CD14-positive monocyte (primary cell): ENCODE data around the gene RAB31. TPM values are rescaled to one million over a fixed set of nuclear protein-coding genes. Genes with fewer than 3 reads are reported as not detected.

Experiments
- DNase-seq, 3 donors: peaks; one replicate each; pipeline ENCODE4 v3.0.0-alpha.2; 2011 to 2022
- H2AFZ ChIP-seq: 2 replicates; pipeline ENCODE4 v1.6.0; 2012; ENCODE audit warnings: mild to moderate bottlenecking, low read depth, low read length, inconsistent platforms; ENCODE audit not compliant: insufficient read depth, poor library complexity, severe bottlenecking
- H3K27ac ChIP-seq, 2 donors: 1 replicate in 1 of 2; 2 replicates in 1 of 2; pipeline ENCODE4 v1.5.1; 2012 to 2013; ENCODE audit warnings: low read length in 2 of 2, control low read depth in 1 of 2, inconsistent platforms in 1 of 2, low read depth in 1 of 2, mild to moderate bottlenecking in 1 of 2
- H3K27me3 ChIP-seq, 2 donors: one replicate each; pipeline versions ENCODE4 v1.6.0 to v1.6.1; 2011 to 2013; ENCODE audit warnings: low read length in 2 of 2; ENCODE audit not compliant: control insufficient read depth in 2 of 2, insufficient read depth in 2 of 2
- H3K36me3 ChIP-seq, 2 donors: replicated peaks in 1 of 2; 1 replicate in 1 of 2; 2 replicates in 1 of 2; pipeline versions ENCODE4 v1.5.1 to v1.6.1; 2012 to 2013; ENCODE audit warnings: low read length in 2 of 2, control low read depth in 1 of 2, inconsistent platforms in 1 of 2, mild to moderate bottlenecking in 1 of 2; ENCODE audit not compliant: insufficient read depth in 2 of 2, control insufficient read depth in 1 of 2
- H3K4me1 ChIP-seq, 2 donors: 1 replicate in 1 of 2; 2 replicates in 1 of 2; pipeline versions ENCODE4 v1.5.1 to v1.6.1; 2012 to 2013; ENCODE audit warnings: low read length in 2 of 2, control low read depth in 1 of 2, inconsistent platforms in 1 of 2, mild to moderate bottlenecking in 1 of 2, moderate library complexity in 1 of 2; ENCODE audit not compliant: insufficient read depth in 2 of 2, control insufficient read depth in 1 of 2
- H3K4me2 ChIP-seq: replicated peaks from 2 replicates; pipeline ENCODE3; 2012; ENCODE audit warnings: low read length, moderate library complexity, mild to moderate bottlenecking; ENCODE audit not compliant: poor library complexity, severe bottlenecking; ENCODE audit errors: extremely low read depth
- H3K4me3 ChIP-seq, 3 experiments: fragments of 200-600 bp in 1 of 3; sonication (generic) in 1 of 3; replicated peaks in 1 of 3; 1 replicate in 2 of 3; 2 replicates in 1 of 3; pipeline ENCODE4 v1.5.1; 2011 to 2013; ENCODE audit warnings: low read length in 3 of 3, mild to moderate bottlenecking in 3 of 3, control low read depth in 2 of 3, low read depth in 2 of 3, inconsistent platforms in 1 of 3, moderate library complexity in 1 of 3
- H3K79me2 ChIP-seq: 2 replicates; pipeline ENCODE4 v1.6.0; 2012; ENCODE audit warnings: mild to moderate bottlenecking, control low read depth, inconsistent platforms, low read length, moderate library complexity; ENCODE audit not compliant: insufficient read depth
- H3K9ac ChIP-seq: 2 replicates; pipeline ENCODE4 v1.6.0; 2017; ENCODE audit warnings: low read length, mild to moderate bottlenecking; ENCODE audit not compliant: insufficient read depth, poor library complexity, severe bottlenecking
- H3K9me3 ChIP-seq, 2 donors: replicated peaks in 1 of 2; 1 replicate in 1 of 2; 2 replicates in 1 of 2; pipeline versions ENCODE4 v1.5.1 to v1.6.1; 2012 to 2013; ENCODE audit warnings: low read length in 2 of 2, control low read depth in 1 of 2; ENCODE audit not compliant: control insufficient read depth in 1 of 2, insufficient read depth in 1 of 2
- H4K20me1 ChIP-seq: 2 replicates; pipeline ENCODE4 v1.6.0; 2012; ENCODE audit warnings: mild to moderate bottlenecking, low read length, control low read depth, moderate library complexity; ENCODE audit not compliant: insufficient read depth
- H3K27ac Mint-ChIP-seq, 7 donors: one replicate each; pipeline ENCODE4 v1.8.0; 2020; ENCODE audit warnings: mild to moderate bottlenecking in 7 of 7, mixed read lengths in 7 of 7, moderate library complexity in 6 of 7, inconsistent platforms in 2 of 7
- H3K27me3 Mint-ChIP-seq, 3 donors: one replicate each; pipeline ENCODE4 v1.8.0; 2021 to 2022; ENCODE audit warnings: low read depth in 3 of 3, mild to moderate bottlenecking in 3 of 3, mixed read lengths in 3 of 3, moderate library complexity in 3 of 3, inconsistent platforms in 1 of 3
- H3K36me3 Mint-ChIP-seq, 2 donors: one replicate each; pipeline ENCODE4 v1.8.0; 2020; ENCODE audit warnings: mixed read lengths in 2 of 2, inconsistent platforms in 1 of 2, mild to moderate bottlenecking in 1 of 2
- H3K4me1 Mint-ChIP-seq: one replicate; pipeline ENCODE4 v1.8.0; 2020; ENCODE audit warnings: mild to moderate bottlenecking, mixed read lengths
- H3K4me3 Mint-ChIP-seq, 2 donors: one replicate each; pipeline ENCODE4 v1.8.0; 2020; ENCODE audit warnings: mild to moderate bottlenecking in 2 of 2, mixed read lengths in 2 of 2, moderate library complexity in 1 of 2
- H3K9me3 Mint-ChIP-seq, 7 donors: one replicate each; pipeline ENCODE4 v1.8.0; 2020 to 2022; ENCODE audit warnings: mixed read lengths in 7 of 7, mild to moderate bottlenecking in 6 of 7, moderate library complexity in 6 of 7, inconsistent platforms in 2 of 7
- CTCF ChIP-seq: fragments of 200-600 bp; IDR thresholded peaks from one replicate; pipeline ENCODE4 v1.8.0; 2022; ENCODE audit warnings: antibody characterized with exemption, mild to moderate bottlenecking
- WGBS: methylation state at CpG from one replicate; pipeline ENCODE4 v1.1.5; 2013; ENCODE audit warnings: missing lambda C conversion rate; ENCODE audit not compliant: insufficient coverage; 5-methylcytosine and 5-hydroxymethylcytosine counted together
- intact Hi-C, 2 donors: fragments of 100-400 bp; cut with micrococcal nuclease; formaldehyde crosslinking; loops; one replicate each; pipeline versions ENCODE4 v1.15.0 to v1.15.1; 2023
- polyA plus RNA-seq, 3 donors: library from polyadenylated mRNA; depleted of rRNA in 1 of 3; unstranded in 2 of 3; stranded (reverse) in 1 of 3; fragments of 300-500 nt in 2 of 3; fragments of >200 nt in 1 of 3; fragmentation: Illumina TruSeq in 2 of 3; gene quantifications; 1 replicate in 2 of 3; 2 replicates in 1 of 3; pipeline ENCODE4 v1.2.3, GENCODE V29; 2012 to 2021

The RAB31 gene
- polyA plus RNA-seq, 3 donors = 106 to 367 (median 348) TPM

- peaks cover 32 to 80% of the 10 kb centered on the region in 2 donors for H3K36me3 ChIP-seq
- H3K4me2 ChIP-seq = no peak overlapping the region
- H2AFZ ChIP-seq = no peak overlapping the region
- no peak overlapping the region for H3K4me3 ChIP-seq
- no peak for DNase-seq
- no peak overlapping the region for H3K4me3 Mint-ChIP-seq
- no CpG with 5 or more reads among the region's 2 CpGs for WGBS
- H3K9me3 ChIP-seq = no peaks in the 10 kb centered on the region
- H3K36me3 Mint-ChIP-seq = peaks cover 66 to 79% of the 10 kb centered on the region in 2 donors
- peaks cover 0 to 2% (median 0%) of the 10 kb centered on the region in 3 donors for H3K27me3 Mint-ChIP-seq
- peaks cover 10% of the 10 kb centered on the region for H3K4me1 Mint-ChIP-seq
- H4K20me1 ChIP-seq = peaks cover 48% of the 10 kb centered on the region
- H3K79me2 ChIP-seq = peaks cover 86% of the 10 kb centered on the region
- H3K9ac ChIP-seq = no peak overlapping the region
- H3K27ac Mint-ChIP-seq = no peak overlapping the region
- H3K27me3 ChIP-seq = no peaks in the 10 kb centered on the region
- no peaks in the 10 kb centered on the region for H3K9me3 Mint-ChIP-seq
- intact Hi-C loops = no loop called here
- no peak for TF ChIP-seq CTCF
- H3K4me1 ChIP-seq = peaks cover 2 to 3% of the 10 kb centered on the region in 2 donors
- no peak overlapping the region for H3K27ac ChIP-seq
These were observed 126.5 kb downstream of the RAB31 start for GRCh38 chr18:9834551-9834950.

- peaks cover 36 to 87% of the 10 kb centered on the region in 2 donors for H3K36me3 ChIP-seq
- 95% methylated on average over 9 of the region's 11 CpGs for WGBS
- Mint-ChIP-seq H3K27me3 (peaks cover 0 to 2% (median 0%) of the 10 kb centered on the region in 3 donors), H3K27ac (peak overlapping the region in 3 of 7 donors; percentile 12 to 54 (median 13)), H3K9me3 (no peaks in the 10 kb centered on the region), H3K36me3 (peaks cover 72 to 84% of the 10 kb centered on the region in 2 donors), H3K4me1 (peaks cover 7% of the 10 kb centered on the region), H3K4me3 (no peak overlapping the region)
- H3K4me2 ChIP-seq = no peak overlapping the region
- TF ChIP-seq CTCF = no peak
- H3K4me1 ChIP-seq = peaks cover 0 to 1% of the 10 kb centered on the region in 2 donors
- no peak overlapping the region for H3K27ac ChIP-seq
- no peak overlapping the region for H3K9ac ChIP-seq
- no peaks in the 10 kb centered on the region for H3K9me3 ChIP-seq
- peaks cover 80% of the 10 kb centered on the region for H3K79me2 ChIP-seq
- no peak overlapping the region for H2AFZ ChIP-seq
- intact Hi-C loops = no loop called here
- DNase-seq = no peak
- H3K27me3 ChIP-seq = no peaks in the 10 kb centered on the region
- H4K20me1 ChIP-seq = peaks cover 53% of the 10 kb centered on the region
- H3K4me3 ChIP-seq = no peak overlapping the region
These were observed 127.1 kb downstream of the RAB31 start for GRCh38 chr18:9835113-9835755.
